Ovary (tissue), 3 donors: ENCODE measurements around the gene TEDC1.

Experiments
- EP300 ChIP-seq: sonication (generic); formaldehyde crosslinking; IDR thresholded peaks from one replicate; pipeline ENCODE4 v1.6.1; 2017; ENCODE audit warnings: antibody characterized with exemption
- TF ChIP-seq, protein P1 (sequence below), 3 donors: fragments of 450-650 bp in 2 of 3; fragments of 200-600 bp in 1 of 3; IDR thresholded peaks; one replicate each; pipeline versions ENCODE4 v1.5.1 to v1.8.0; 2016 to 2022; ENCODE audit warnings: antibody characterized with exemption in 3 of 3, mild to moderate bottlenecking in 1 of 3
- donor health status: DM: no; HTN: no; CAD: no.

DNA sequence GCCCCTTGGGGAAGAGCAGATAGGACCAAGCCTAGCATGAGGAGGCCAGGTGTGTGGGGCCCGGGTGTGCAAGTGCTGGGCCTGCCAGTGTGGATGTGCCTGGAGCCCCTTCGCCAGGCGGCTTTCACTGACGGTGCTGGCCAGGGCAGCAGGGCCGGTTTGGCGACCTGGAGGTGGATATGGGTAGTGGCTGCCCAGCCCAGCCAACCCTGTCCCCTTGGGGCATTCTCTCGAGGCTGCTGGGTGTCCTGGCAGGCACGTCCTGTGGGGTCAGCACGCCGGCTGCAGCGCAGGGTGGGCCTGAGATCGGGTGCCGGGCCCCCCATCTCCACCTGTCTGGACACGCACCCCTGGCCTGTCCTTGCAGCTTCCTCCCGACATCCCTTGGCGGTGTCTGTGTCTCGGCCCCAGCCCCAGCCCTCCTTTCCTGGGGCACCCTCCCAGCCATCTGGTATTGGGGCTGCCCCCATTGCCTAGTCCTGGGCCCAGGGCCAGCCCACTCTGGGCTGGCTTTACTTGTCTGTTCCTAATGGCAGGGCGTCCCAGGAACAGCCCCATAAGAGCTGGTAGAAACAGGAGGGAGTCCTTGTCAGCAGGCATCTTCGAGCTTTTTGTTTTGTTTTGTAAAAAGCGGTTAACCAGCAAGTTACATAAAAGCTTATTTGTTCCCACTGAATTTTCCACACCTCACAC lies 23.7 kb upstream of the TEDC1 start:
- TF ChIP-seq, protein P1, sequence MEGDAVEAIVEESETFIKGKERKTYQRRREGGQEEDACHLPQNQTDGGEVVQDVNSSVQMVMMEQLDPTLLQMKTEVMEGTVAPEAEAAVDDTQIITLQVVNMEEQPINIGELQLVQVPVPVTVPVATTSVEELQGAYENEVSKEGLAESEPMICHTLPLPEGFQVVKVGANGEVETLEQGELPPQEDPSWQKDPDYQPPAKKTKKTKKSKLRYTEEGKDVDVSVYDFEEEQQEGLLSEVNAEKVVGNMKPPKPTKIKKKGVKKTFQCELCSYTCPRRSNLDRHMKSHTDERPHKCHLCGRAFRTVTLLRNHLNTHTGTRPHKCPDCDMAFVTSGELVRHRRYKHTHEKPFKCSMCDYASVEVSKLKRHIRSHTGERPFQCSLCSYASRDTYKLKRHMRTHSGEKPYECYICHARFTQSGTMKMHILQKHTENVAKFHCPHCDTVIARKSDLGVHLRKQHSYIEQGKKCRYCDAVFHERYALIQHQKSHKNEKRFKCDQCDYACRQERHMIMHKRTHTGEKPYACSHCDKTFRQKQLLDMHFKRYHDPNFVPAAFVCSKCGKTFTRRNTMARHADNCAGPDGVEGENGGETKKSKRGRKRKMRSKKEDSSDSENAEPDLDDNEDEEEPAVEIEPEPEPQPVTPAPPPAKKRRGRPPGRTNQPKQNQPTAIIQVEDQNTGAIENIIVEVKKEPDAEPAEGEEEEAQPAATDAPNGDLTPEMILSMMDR (IDR thresholded peaks at IDR 0.05): no peak
- no peak for TF ChIP-seq EP300
